CD8-positive, alpha-beta memory T cell (primary cell): ENCODE results near the gene ICAM4. TPM values are rescaled to one million over a fixed set of nuclear protein-coding genes. Genes with fewer than 3 reads are reported as not detected.

Source experiments
- CTCF ChIA-PET: fragments of 350-600 bp; sonication (Branson Sonifier 250); formaldehyde crosslinking; loops from one replicate; lab custom pipeline; 2021; ENCODE audit warnings: antibody characterized with exemption; lab: Charles Lee
- POLR2A ChIA-PET: fragments of 350-600 bp; sonication (Branson Sonifier 250); formaldehyde crosslinking; loops from one replicate; lab custom pipeline; 2021; ENCODE audit warnings: antibody characterized with exemption; lab: Charles Lee
- DNase-seq, 5 donors: peaks; one replicate each; pipeline versions ENCODE4 v3.0.0 to v3.0.0-alpha.2; 2020 to 2022; ENCODE audit warnings: mixed read lengths in 1 of 5
- H3K27ac ChIP-seq: one replicate; pipeline ENCODE4 v1.7.0; 2013; ENCODE audit warnings: low read depth, mild to moderate bottlenecking, low read length, moderate library complexity
- H3K27me3 ChIP-seq: 2 replicates; pipeline ENCODE4 v1.7.0; 2013; ENCODE audit warnings: low read length, mild to moderate bottlenecking; ENCODE audit not compliant: insufficient read depth, poor library complexity, severe bottlenecking
- H3K36me3 ChIP-seq: 2 replicates; pipeline ENCODE4 v1.7.0; 2013; ENCODE audit warnings: mild to moderate bottlenecking, low read length, moderate library complexity; ENCODE audit not compliant: insufficient read depth
- H3K4me1 ChIP-seq: 2 replicates; pipeline ENCODE4 v1.7.0; 2013; ENCODE audit warnings: mild to moderate bottlenecking, low read length, moderate library complexity; ENCODE audit not compliant: insufficient read depth
- H3K4me3 ChIP-seq: 2 replicates; pipeline ENCODE4 v1.7.0; 2013; ENCODE audit warnings: mild to moderate bottlenecking, low read length
- H3K9me3 ChIP-seq: 2 replicates; pipeline ENCODE4 v1.7.0; 2013; ENCODE audit warnings: mild to moderate bottlenecking, low read length
- H3K27ac Mint-ChIP-seq, 8 donors: one replicate each; pipeline ENCODE4 v1.8.0; 2020 to 2021; ENCODE audit warnings: mixed read lengths in 8 of 8, mild to moderate bottlenecking in 6 of 8, inconsistent platforms in 3 of 8, moderate library complexity in 3 of 8
- H3K27me3 Mint-ChIP-seq, 2 donors: one replicate each; pipeline ENCODE4 v1.8.0; 2020 to 2021; ENCODE audit warnings: mixed read lengths in 2 of 2, mild to moderate bottlenecking in 1 of 2, moderate library complexity in 1 of 2
- H3K36me3 Mint-ChIP-seq, 3 donors: one replicate each; pipeline ENCODE4 v1.8.0; 2020 to 2021; ENCODE audit warnings: mixed read lengths in 3 of 3, inconsistent platforms in 1 of 3, mild to moderate bottlenecking in 1 of 3
- H3K4me1 Mint-ChIP-seq, 3 donors: one replicate each; pipeline ENCODE4 v1.8.0; 2020 to 2021; ENCODE audit warnings: mixed read lengths in 3 of 3, inconsistent platforms in 1 of 3, mild to moderate bottlenecking in 1 of 3
- H3K4me3 Mint-ChIP-seq, 7 donors: one replicate each; pipeline ENCODE4 v1.8.0; 2020 to 2021; ENCODE audit warnings: mixed read lengths in 7 of 7, mild to moderate bottlenecking in 6 of 7, moderate library complexity in 4 of 7, inconsistent platforms in 2 of 7
- H3K9me3 Mint-ChIP-seq, 5 donors: one replicate each; pipeline ENCODE4 v1.8.0; 2020 to 2022; ENCODE audit warnings: mixed read lengths in 5 of 5, mild to moderate bottlenecking in 3 of 5, moderate library complexity in 2 of 5, inconsistent platforms in 1 of 5
- polyA plus RNA-seq: library from polyadenylated mRNA; unstranded; fragments of 300-500 nt; fragmentation: Illumina TruSeq; gene quantifications from one replicate; pipeline ENCODE4 v1.2.3, GENCODE V29; 2021
- total RNA-seq, 2 experiments: library from RNA; stranded (reverse); gene quantifications; one replicate each; pipeline ENCODE4 v1.2.3, GENCODE V29; 2021

The ICAM4 gene
- total and polyA plus RNA-seq, 3 experiments from 2014 or later: 0.15 to 0.95 (median 0.33) TPM

DNA sequence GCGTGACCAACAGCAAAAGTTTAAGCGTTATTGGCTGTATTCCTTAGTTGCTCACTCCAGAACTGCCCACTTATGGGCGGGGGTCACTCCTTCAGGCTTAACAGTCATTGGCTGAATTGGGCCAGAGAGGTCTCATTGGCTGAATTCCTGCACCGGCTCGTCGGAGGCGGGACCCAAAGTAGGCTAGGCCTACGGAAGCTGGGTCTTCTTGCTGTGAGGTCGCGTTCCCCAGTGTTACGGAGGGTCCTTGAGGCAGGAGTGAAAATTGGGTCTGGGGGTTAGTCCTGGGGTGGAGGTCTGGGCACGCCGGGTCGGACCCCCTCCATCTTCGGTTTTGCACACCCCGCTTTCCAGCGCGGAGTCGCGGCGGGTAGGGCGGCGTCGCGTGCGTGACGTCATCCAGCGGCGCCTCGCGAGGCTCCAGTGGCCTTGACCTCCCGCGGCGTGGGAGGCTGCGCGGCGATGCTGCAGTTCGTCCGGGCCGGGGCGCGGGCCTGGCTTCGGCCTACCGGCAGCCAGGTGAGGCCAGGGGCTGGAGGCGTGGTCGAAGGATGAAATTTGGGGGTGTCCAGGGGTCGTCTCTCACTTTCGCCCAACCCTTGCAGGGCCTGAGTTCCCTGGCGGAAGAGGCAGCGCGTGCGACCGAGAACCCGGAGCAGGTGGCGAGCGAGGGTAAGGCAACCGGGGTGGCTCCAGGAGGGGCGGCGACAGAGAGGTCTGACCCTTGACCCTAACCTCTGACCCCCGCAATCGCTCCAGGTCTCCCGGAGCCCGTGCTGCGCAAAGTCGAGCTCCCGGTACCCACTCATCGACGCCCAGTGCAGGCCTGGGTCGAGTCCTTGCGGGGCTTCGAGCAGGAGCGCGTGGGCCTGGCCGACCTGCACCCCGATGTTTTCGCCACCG, 34.7 kb upstream of the ICAM4 start, which contains the start of gene MRPL4:
TSS of gene MRPL4 (plus strand) at position 423 of the 903 bp plus-strand sequence. CDS start at position 463, 40 bp downstream.
- Histone ChIP-seq H3K9me3 (no peaks in the 10 kb centered on the region), H3K4me1 (peaks cover 12% of the 10 kb centered on the region), H3K27me3 (no peaks in the 10 kb centered on the region), H3K36me3 (peaks cover 18% of the 10 kb centered on the region), H3K4me3 (peak within 1 kb of the TSS; percentile 98), H3K27ac (peak within 1 kb of the TSS; percentile 87)
- Mint-ChIP-seq H3K27me3 (no peaks in the 10 kb centered on the region), H3K9me3 (no peaks in the 10 kb centered on the region), H3K27ac (peak within 1 kb of the TSS; percentile 96 to 99 (median 97)), H3K4me3 (peak within 1 kb of the TSS; percentile 96 to 100 (median 99)), H3K4me1 (peaks cover 14 to 40% (median 16%) of the 10 kb centered on the region in 3 donors), H3K36me3 (peaks cover 2 to 43% (median 7%) of the 10 kb centered on the region in 3 donors)
- DNase-seq: peak; percentile 92 to 97 (median 96)
- ChIA-PET CTCF (interaction anchor here (1.1 to 3.2 kb wide), 4 partner anchors 24 to 321 kb away, joined by 3 to 73 read pairs (median 6); partner anchors contain the start of gene S1PR2), POLR2A (interaction anchor here (0.7 to 1.9 kb wide), 5 partner anchors 108 to 156 kb away, joined by 3 to 7 read pairs (median 5); partner anchors contain the start of genes ANGPTL6 and P2RY11)

DNA sequence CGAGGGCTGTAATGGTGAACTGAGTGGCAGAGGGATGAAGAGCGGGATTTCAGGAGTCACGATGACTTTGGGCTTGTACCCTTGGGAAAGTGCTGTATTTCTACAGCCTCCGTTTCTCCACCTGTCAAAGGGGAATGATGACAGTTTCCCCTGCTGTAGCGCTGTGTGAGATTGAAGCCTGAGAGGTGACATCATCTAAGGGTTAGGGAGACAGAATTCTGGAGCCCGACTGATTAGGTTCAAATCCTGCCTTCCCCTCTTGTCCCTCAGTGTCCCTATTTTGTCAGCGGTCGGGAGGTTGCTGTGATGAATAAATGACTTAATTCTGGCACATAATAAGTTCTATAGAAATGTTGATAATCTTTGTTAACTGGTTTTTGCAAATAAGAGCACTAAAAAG, 34.0 kb upstream of the ICAM4 start:
- Histone ChIP-seq H3K4me1 (peaks cover 12% of the 10 kb centered on the region), H3K36me3 (peaks cover 24% of the 10 kb centered on the region), H3K27me3 (no peaks in the 10 kb centered on the region), H3K9me3 (no peaks in the 10 kb centered on the region), H3K4me3 (peak overlapping the region; percentile 98), H3K27ac (peak overlapping the region; percentile 87)
- ChIA-PET POLR2A (interaction anchor here (0.6 to 1.9 kb wide), 2 partner anchors 156 kb away, joined by 3 to 6 read pairs; no protein-coding TSS in a partner anchor), CTCF (no interaction called here)
- peaks cover 14 to 46% (median 16%) of the 10 kb centered on the region in 3 donors for H3K4me1 Mint-ChIP-seq
- peaks cover 9 to 50% (median 11%) of the 10 kb centered on the region in 3 donors for H3K36me3 Mint-ChIP-seq
- H3K4me3 Mint-ChIP-seq: peak overlapping the region; percentile 96 to 100 (median 99)
- H3K27ac Mint-ChIP-seq: peak overlapping the region; percentile 26 to 99 (median 97)
- H3K9me3 Mint-ChIP-seq: no peaks in the 10 kb centered on the region
- no peak for DNase-seq
- H3K27me3 Mint-ChIP-seq: no peaks in the 10 kb centered on the region

DNA sequence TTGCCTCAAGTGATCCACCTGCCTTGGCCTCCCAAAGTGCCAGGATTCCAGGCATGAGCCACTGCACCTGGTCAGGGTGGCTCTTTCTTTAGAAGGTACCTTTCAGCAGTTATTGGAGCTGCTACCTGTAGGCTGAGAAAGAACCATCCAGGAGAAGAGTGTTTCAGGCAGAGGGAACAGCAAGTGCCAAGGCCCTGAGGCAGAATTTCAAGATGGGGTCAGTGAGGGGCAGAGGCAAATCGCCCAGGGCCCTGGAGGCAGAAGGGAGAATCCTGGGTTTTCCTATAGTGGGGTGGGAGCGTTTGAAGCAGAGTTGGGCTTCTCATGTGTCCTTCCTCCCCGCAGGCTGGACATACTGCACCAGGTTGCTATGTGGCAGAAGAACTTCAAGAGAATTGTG, 32.5 kb upstream of the ICAM4 start:
- H3K4me1 Mint-ChIP-seq: peaks cover 14 to 53% (median 16%) of the 10 kb centered on the region in 3 donors
- Histone ChIP-seq H3K9me3 (no peaks in the 10 kb centered on the region), H3K27ac (no peak overlapping the region), H3K36me3 (peaks cover 34% of the 10 kb centered on the region), H3K4me3 (no peak overlapping the region), H3K27me3 (no peaks in the 10 kb centered on the region), H3K4me1 (peaks cover 12% of the 10 kb centered on the region)
- H3K36me3 Mint-ChIP-seq: peaks cover 9 to 63% (median 14%) of the 10 kb centered on the region in 3 donors
- no peaks in the 10 kb centered on the region for H3K27me3 Mint-ChIP-seq
- H3K9me3 Mint-ChIP-seq: no peaks in the 10 kb centered on the region
- peak overlapping the region in 5 of 7 donors; percentile 35 to 99 (median 54) for H3K4me3 Mint-ChIP-seq
- ChIA-PET CTCF (interaction anchor here (0.6 to 1.0 kb wide), 3 partner anchors 15 to 134 kb away, joined by 3 to 4 read pairs (median 3); no protein-coding TSS in a partner anchor), POLR2A (no interaction called here)
- DNase-seq: no peak
- peak overlapping the region in 1 of 8 donors; percentile 22 for H3K27ac Mint-ChIP-seq

DNA sequence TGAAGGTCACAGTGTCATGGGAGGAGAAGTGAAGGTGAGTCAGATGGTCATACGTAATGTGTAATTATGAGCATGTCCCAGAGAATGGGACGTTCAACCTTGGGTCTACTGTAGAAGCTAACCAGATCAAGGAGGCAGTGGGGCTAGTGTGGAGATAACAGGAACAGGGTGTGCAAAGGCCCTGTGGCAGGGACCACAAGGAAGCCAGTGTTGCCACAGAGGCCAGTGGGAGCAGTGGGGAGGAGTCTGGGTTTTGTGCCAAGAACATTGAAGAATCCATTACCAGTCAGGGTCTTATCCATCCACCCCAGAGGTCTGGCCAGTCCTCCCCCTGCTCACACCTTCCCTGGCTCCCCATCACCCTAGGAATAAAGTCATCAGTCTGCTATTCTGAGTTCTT, 31.4 kb upstream of the ICAM4 start:
- Mint-ChIP-seq H3K9me3 (no peaks in the 10 kb centered on the region), H3K27me3 (no peaks in the 10 kb centered on the region), H3K27ac (peak overlapping the region in 5 of 8 donors; percentile 47 to 82 (median 64)), H3K4me3 (peak overlapping the region in 2 of 7 donors; percentile 24 to 58), H3K4me1 (peaks cover 11 to 52% (median 12%) of the 10 kb centered on the region in 3 donors), H3K36me3 (peaks cover 9 to 68% (median 14%) of the 10 kb centered on the region in 3 donors)
- peaks cover 34% of the 10 kb centered on the region for H3K36me3 ChIP-seq
- H3K9me3 ChIP-seq: no peaks in the 10 kb centered on the region
- no peak for DNase-seq
- H3K4me3 ChIP-seq: no peak overlapping the region
- H3K27ac ChIP-seq: no peak overlapping the region
- H3K4me1 ChIP-seq: peaks cover 12% of the 10 kb centered on the region
- CTCF ChIA-PET: no interaction called here
- POLR2A ChIA-PET: no interaction called here
- no peaks in the 10 kb centered on the region for H3K27me3 ChIP-seq

DNA sequence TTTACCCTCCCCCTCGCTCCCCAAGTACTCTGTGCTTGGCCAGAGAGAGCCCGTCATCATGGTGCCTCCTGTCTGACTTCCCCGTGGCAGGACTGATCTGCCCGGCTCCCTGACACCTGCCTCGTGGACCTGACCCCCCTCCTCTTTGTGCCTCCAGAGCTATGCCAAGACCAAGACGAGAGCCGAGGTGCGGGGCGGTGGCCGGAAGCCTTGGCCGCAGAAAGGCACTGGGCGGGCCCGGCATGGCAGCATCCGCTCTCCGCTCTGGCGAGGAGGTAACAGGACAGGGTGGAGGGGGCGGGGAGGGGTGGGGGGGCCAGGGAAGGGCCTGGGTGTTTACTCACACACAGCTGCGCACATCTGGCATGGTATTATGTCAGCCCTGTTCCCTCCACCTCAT, 30.2 kb upstream of the ICAM4 start:
- Mint-ChIP-seq H3K36me3 (peaks cover 9 to 68% (median 14%) of the 10 kb centered on the region in 3 donors), H3K27ac (peak overlapping the region in 1 of 8 donors; percentile 84), H3K27me3 (no peaks in the 10 kb centered on the region), H3K9me3 (no peaks in the 10 kb centered on the region), H3K4me1 (peaks cover 10 to 46% (median 10%) of the 10 kb centered on the region in 3 donors), H3K4me3 (no peak overlapping the region)
- ChIA-PET CTCF (interaction anchor here (1.1 to 1.6 kb wide), 3 partner anchors 16 to 326 kb away, joined by 3 to 5 read pairs (median 3); no protein-coding TSS in a partner anchor), POLR2A (no interaction called here)
- Histone ChIP-seq H3K4me1 (peaks cover 8% of the 10 kb centered on the region), H3K36me3 (peaks cover 34% of the 10 kb centered on the region), H3K27me3 (no peaks in the 10 kb centered on the region), H3K4me3 (no peak overlapping the region), H3K9me3 (no peaks in the 10 kb centered on the region), H3K27ac (no peak overlapping the region)
- DNase-seq: no peak

DNA sequence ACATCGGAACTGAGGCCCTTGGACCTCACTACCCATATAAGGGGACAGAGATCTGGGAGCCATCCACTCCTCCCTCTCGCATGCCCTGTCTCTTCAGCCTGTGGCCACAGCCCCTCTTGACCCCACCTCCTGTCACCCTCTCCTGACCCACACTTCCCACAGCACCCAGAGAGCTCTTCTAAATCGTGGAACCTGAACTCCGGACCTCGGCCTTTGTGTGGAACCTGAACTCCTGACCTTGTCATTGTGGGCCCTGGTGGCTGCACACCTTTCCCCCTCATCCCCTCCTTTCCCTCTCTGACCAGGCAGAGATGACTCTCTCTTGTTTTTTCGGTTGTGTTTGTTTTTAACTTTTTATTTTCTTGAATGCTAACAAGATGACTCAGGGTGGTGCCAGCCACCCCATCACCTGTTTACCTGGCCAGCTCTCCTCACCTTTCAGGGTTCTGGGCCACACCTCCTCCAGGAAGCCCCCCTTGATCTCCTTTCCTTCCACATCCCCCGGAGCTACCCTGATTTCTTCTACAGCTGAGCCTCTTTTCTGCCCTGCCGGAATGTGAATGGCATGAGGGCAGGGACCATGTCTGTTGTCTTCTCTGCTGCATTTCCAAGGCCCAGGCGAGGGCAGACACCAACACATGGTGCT, 29.7 kb upstream of the ICAM4 start:
- no peak overlapping the region for H3K4me3 ChIP-seq
- peaks cover 34% of the 10 kb centered on the region for H3K36me3 ChIP-seq
- H3K4me1 ChIP-seq: peaks cover 8% of the 10 kb centered on the region
- H3K9me3 ChIP-seq: no peaks in the 10 kb centered on the region
- DNase-seq: no peak
- POLR2A ChIA-PET: no interaction called here
- no peaks in the 10 kb centered on the region for H3K27me3 ChIP-seq
- H3K27ac ChIP-seq: no peak overlapping the region
- Mint-ChIP-seq H3K9me3 (no peaks in the 10 kb centered on the region), H3K4me1 (peaks cover 6 to 40% (median 7%) of the 10 kb centered on the region in 3 donors), H3K4me3 (peak overlapping the region in 1 of 7 donors; percentile 17), H3K27me3 (no peaks in the 10 kb centered on the region), H3K27ac (peak overlapping the region in 3 of 8 donors; percentile 1 to 67 (median 47)), H3K36me3 (peaks cover 9 to 62% (median 14%) of the 10 kb centered on the region in 3 donors)
- CTCF ChIA-PET: interaction anchor here (1.1 to 4.0 kb wide), 7 partner anchors 8 to 326 kb away, joined by 3 to 61 read pairs (median 5); partner anchors contain the start of gene TYK2

DNA sequence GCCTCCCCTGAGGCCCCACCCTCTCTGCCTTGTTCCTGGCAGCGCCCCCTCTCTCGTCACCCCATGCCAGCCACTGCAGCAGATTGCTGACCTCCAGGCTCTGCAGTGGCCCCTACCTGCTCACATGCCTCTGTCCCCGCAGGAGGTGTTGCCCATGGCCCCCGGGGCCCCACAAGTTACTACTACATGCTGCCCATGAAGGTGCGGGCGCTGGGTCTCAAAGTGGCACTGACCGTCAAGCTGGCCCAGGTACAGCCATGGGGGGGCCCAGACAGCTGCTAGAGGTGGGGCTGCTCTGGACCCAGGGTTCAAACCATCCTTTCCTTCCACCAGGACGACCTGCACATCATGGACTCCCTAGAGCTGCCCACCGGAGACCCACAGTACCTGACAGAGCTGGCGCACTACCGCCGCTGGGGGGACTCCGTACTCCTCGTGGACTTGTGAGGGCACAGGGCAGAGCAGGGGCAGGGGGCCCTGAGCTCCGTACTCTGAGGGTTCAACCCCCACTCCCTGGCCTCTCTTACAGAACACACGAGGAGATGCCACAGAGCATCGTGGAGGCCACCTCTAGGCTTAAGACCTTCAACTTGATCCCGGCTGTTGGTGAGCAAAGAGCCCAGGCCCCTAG, 28.6 kb upstream of the ICAM4 start:
- Histone ChIP-seq H3K27me3 (no peaks in the 10 kb centered on the region), H3K4me1 (no peaks in the 10 kb centered on the region), H3K27ac (no peak overlapping the region), H3K36me3 (peaks cover 34% of the 10 kb centered on the region), H3K9me3 (no peaks in the 10 kb centered on the region), H3K4me3 (no peak overlapping the region)
- peaks cover 0 to 31% (median 2%) of the 10 kb centered on the region in 3 donors for H3K4me1 Mint-ChIP-seq
- H3K36me3 Mint-ChIP-seq: peaks cover 9 to 56% (median 14%) of the 10 kb centered on the region in 3 donors
- no peaks in the 10 kb centered on the region for H3K9me3 Mint-ChIP-seq
- DNase-seq: no peak
- peak overlapping the region in 1 of 7 donors; percentile 17 for H3K4me3 Mint-ChIP-seq
- CTCF ChIA-PET: interaction anchor here (0.6 to 4.2 kb wide), 39 partner anchors 9 to 328 kb away, joined by 3 to 61 read pairs (median 4); partner anchors contain the start of genes CDC37, ICAM1, ICAM5 and P2RY11
- POLR2A ChIA-PET: interaction anchor here (0.6 to 1.0 kb wide), 3 partner anchors 24 to 131 kb away, joined by 4 to 6 read pairs (median 4); no protein-coding TSS in a partner anchor
- no peaks in the 10 kb centered on the region for H3K27me3 Mint-ChIP-seq
- peak overlapping the region in 2 of 8 donors; percentile 27 to 95 for H3K27ac Mint-ChIP-seq
